ENCODE measurements around the gene C1QTNF12. TPM values are rescaled to one million over a fixed set of nuclear protein-coding genes. Genes with fewer than 3 reads are reported as not detected.
A peak's percentile ranks its signal among the peaks of the same experiment; 100 is the strongest.

The C1QTNF12 gene
- total RNA-seq, 4 donors from 2014 or later, result 2.7 TPM; not detected in 3

DNA sequence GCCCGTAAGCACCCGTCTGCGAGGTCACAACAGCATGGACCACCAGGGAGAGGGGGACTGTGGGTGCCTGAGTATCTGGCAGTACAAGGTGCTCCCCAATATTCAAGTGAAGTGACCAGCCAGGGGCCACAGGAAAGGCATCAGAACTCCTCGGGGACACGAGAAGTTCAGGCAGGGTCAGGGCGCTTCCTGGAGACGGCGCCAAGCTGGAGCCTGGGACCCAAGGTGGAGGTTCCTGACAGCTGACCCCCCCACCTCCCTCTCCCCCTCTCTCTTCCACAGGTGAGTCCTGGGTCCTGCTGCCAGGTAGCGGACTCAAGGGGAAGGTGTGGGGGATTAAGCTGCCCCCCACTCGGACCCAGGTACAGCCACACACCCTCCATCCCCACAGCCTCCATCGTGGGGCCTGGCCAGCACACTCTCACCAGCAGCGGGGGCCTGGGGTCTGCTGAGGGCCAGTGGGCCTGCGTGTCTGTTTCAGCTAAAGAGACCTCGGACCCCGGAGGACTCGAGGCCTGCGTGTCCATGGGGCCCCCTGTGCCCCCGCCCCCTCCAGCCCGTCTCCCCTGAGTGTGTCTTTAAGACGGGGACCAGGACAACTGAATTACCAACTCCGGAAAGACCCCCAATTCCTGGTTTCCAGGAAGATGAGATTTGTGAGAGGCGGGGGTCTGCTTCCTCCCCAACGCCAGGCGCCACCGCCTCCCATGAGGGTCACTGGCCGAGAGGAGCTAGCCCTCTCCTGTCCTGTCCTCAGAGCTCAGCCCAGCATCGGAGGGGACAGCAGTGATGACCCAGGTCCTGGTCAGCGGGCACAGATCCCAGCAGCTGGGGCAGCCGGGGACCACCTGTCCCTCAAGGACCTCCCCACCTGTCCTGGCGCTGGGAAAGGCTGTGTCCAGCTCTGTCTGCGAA, 46.3 kb downstream of the C1QTNF12 start:
- Histone ChIP-seq H3K27me3 (peaks cover 11 to 13% (median 11%) of the 10 kb centered on the region in 3 donors), H3K27ac (peak overlapping the region in 1 of 4 donors; percentile 21)
- no peak for DNase-seq

DNA sequence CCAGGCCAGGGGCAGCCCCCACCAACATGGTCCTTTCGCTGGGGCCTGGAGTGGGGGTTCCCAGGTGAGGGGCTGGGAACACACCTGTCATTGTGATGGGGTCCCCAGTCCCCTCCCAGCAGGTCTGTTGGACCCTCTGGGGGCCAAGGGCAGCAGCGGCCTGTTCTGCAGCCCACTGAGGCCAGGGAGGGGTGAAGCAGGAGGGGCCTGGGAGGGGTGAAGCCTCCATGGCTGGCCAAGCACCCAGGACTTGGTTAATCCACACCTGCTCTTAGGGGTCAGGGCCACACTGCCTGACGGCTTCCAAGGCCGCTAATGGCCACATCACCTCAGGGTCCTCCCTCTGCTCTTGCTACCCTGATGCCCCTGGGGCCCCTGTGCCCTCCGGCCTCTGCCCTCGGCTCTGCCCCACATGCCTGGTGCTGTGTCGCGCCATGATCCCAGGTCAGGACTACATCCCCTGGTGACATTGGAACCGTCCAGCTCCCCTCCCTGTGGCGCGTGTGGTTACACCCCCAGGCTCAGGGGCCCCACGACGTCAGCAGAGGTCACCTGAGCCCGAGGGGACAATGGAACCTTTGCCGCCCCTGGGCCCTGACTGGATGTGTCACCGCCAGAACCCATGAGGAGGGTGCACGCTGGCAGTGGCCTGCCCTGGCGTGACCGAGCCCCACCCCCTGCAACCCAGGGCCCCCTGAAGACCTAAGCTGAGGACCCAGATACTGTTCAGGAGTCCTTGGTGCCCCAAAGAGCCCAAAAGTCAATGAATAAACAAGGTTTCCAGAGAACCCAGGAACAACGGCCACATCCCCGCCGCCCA, 47.2 kb downstream of the C1QTNF12 start:
- Histone ChIP-seq H3K36me3 (no peaks in the 10 kb centered on the region), H3K27ac (no peak overlapping the region), H3K4me1 (no peaks in the 10 kb centered on the region), H3K4me3 (no peak overlapping the region), H3K27me3 (peaks cover 11 to 13% (median 13%) of the 10 kb centered on the region in 3 donors), H3K9me3 (peaks cover 0 to 6% (median 0%) of the 10 kb centered on the region in 3 donors)
- no peak for DNase-seq
- TF ChIP-seq CTCF (IDR thresholded peaks at IDR 0.05 in 4 of 5, conservative IDR thresholded peaks at IDR 0.05 in 1 of 5), result no peak
- TF ChIP-seq POLR2A (IDR thresholded peaks at IDR 0.05), result no peak
- in situ Hi-C loops (cut with MboI; ENCODE audit: low sequenced_read_pairs in 4 of 4), result no loop called here
- intact Hi-C loops (cut with DNase I; ENCODE audit: low total_unique reads), result no loop called here
- no peak for ATAC-seq

More for the DNA sequence above, 46.3 kb downstream of the C1QTNF12 start:
- intact Hi-C loops (cut with DNase I; ENCODE audit: low total_unique reads) (loop anchor here (10.0 kb wide), 1 partner anchor 65 kb away; no protein-coding TSS in a partner anchor), in situ Hi-C loops (cut with MboI; ENCODE audit: low sequenced_read_pairs in 4 of 4) (no loop called here)
- no peaks in the 10 kb centered on the region for H3K36me3 ChIP-seq
- TF ChIP-seq POLR2A (IDR thresholded peaks at IDR 0.05) (no peak), CTCF (IDR thresholded peaks at IDR 0.05 in 4 of 5, conservative IDR thresholded peaks at IDR 0.05 in 1 of 5) (no peak)
- H3K9me3 ChIP-seq, result no peaks in the 10 kb centered on the region
- H3K4me3 ChIP-seq, result peak overlapping the region in 2 of 4 donors; percentile 35 to 50
- ATAC-seq, result no peak
- H3K4me1 ChIP-seq, result no peaks in the 10 kb centered on the region

GRCh38 chr1:1198423-1199140, 47.9 kb downstream of the C1QTNF12 start:
- peaks cover 0 to 7% (median 0%) of the 10 kb centered on the region in 3 donors for H3K9me3 ChIP-seq
- H3K36me3 ChIP-seq, result no peaks in the 10 kb centered on the region
- TF ChIP-seq CTCF (IDR thresholded peaks at IDR 0.05 in 4 of 5, conservative IDR thresholded peaks at IDR 0.05 in 1 of 5) (no peak), POLR2A (IDR thresholded peaks at IDR 0.05) (no peak)
- peaks cover 11 to 13% (median 13%) of the 10 kb centered on the region in 3 donors for H3K27me3 ChIP-seq
- in situ Hi-C loops (cut with MboI; ENCODE audit: low sequenced_read_pairs in 4 of 4), result no loop called here
- intact Hi-C loops (cut with DNase I; ENCODE audit: low total_unique reads), result no loop called here
- ATAC-seq (no peak), DNase-seq (no peak)
- no peak overlapping the region for H3K27ac ChIP-seq
- no peaks in the 10 kb centered on the region for H3K4me1 ChIP-seq
- no peak overlapping the region for H3K4me3 ChIP-seq

GRCh38 chr1:1197551-1198422, 48.7 kb downstream of the C1QTNF12 start:
- Histone ChIP-seq H3K27ac (no peak overlapping the region), H3K9me3 (peaks cover 0 to 7% (median 0%) of the 10 kb centered on the region in 3 donors), H3K4me1 (no peaks in the 10 kb centered on the region), H3K27me3 (peaks cover 5 to 13% (median 9%) of the 10 kb centered on the region in 3 donors), H3K36me3 (no peaks in the 10 kb centered on the region), H3K4me3 (no peak overlapping the region)
- no peak for DNase-seq
- no peak for TF ChIP-seq CTCF (IDR thresholded peaks at IDR 0.05 in 4 of 5, conservative IDR thresholded peaks at IDR 0.05 in 1 of 5)
- TF ChIP-seq POLR2A (IDR thresholded peaks at IDR 0.05), result no peak
- in situ Hi-C loops (cut with MboI; ENCODE audit: low sequenced_read_pairs in 4 of 4) (no loop called here), intact Hi-C loops (cut with DNase I; ENCODE audit: low total_unique reads) (no loop called here)
- no peak for ATAC-seq
